ENCODE measurements around the gene BCL11A.
"Not testable (repeated sequence)": the region's sequence is repeated elsewhere in the genome, so short reads cannot be mapped to it uniquely, and the experiment has no call there.

BCL11A gene

DNA sequence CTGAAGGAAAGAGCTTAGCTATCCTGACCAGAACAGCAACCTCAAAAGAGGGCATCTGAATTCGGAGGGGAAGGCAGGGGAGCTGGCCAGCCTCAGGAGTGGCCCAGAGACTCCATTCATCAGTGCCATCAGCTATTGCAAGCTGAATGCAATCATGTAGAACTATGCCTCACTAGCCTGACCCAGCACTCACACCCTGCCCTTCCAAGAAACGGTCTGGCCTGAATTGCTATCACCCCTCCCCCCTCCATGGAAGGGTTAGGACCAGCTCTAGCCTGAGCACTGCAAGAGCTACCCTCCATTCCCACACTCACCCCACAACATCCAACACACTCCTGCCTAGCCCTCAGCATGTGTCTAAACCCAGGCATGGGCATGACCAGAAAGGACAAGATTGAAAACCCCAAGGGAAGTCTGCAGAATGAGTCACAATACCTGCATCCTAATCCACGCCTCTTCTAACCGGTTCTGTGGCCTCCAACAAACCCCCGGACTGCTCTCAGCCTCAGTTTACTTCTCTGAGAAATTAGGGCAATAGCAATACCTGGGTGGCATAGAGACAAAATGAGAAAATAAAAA is 120.3 kb downstream of the BCL11A start:
- no peak for DNase-seq (ENCODE audit: low read depth in 2 of 2)

DNA sequence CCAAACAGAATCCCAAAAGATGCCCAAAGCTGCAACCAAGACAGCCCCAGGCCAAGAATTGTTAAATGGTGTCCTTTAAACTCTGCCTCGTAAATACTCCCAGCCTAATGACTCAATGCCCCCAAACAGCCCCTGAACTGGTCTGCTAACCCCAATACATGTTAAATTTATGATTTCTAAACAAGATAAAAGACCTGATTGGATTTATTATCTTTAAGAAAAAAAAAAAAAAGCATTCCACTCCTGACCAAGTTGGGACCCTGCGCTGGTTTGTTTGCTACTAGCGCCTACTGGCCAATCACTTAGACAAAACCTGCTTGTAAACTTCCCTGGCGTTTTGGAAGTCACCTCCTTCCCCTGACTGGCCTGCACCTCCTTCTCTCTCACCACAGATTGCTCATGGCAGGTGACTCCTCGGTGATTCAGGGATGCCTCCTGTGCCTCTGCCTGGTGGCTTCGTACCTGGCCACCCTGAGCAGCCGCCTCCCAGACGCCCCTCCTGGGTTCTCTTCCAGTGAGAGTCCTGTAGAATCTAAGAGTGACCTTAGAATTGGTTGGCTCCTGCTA is 121.3 kb downstream of the BCL11A start:
- no peak for DNase-seq (ENCODE audit: low read depth in 2 of 2)

DNA sequence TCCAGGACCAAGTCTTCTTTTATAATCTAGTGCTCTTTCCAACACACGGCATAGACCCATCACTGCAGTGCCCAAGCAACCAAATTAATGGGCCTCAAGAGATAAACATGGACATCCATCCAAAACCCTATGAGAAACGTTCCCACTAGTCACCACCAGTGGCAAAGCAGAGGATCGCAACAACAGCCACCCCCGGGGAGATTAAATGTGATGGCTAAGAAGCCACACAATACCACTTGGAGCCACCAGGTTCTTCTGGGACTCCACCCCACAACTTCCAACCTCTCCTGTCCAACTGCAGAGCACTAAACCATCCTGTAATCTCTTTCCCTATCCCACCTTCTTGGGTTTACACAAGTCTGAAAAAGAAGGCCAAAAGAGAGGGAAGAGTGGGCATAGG is 123.8 kb downstream of the BCL11A start:
- no peak for DNase-seq (ENCODE audit: low read depth in 2 of 2)

DNA sequence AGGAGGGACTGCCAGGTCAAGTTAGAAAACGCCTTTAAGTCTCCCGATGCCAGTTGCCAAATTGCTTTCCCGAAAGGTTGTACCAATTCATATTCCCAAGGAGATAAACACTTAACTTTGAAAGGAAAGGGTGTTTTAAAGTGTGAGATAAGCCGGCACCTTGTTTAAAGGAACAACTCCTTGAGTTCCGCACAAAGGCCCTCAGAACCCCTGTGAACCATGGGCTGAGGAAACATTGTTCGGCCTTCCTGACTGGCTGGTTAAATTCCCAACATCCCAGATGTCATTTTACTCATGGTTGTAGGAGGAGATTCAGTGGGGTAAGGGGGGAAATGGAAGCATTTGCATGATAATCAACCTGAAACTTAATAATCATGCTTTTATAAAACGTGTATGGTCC is 126.6 kb downstream of the BCL11A start:
- no peak for DNase-seq (ENCODE audit: low read depth in 2 of 2)

DNA sequence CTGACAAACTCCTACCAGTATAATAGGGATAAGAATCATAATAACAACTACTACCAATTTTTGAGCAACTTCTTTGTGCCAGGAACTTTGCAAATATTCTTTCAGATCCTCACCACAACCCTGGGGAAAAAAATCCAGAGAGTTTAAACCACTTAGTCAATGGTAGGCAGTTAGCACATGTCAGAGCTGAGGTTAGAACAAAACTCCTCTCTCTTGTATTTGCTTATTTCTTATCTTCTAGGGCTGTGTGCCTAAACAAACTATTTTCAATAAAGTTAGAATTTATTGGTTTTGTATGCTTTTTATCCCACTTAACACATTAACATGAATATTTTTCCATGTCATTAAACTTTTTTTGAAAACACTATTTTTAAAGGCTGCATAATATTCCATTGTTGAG is 127.1 kb downstream of the BCL11A start:
- no peak for DNase-seq (ENCODE audit: low read depth in 2 of 2)

DNA sequence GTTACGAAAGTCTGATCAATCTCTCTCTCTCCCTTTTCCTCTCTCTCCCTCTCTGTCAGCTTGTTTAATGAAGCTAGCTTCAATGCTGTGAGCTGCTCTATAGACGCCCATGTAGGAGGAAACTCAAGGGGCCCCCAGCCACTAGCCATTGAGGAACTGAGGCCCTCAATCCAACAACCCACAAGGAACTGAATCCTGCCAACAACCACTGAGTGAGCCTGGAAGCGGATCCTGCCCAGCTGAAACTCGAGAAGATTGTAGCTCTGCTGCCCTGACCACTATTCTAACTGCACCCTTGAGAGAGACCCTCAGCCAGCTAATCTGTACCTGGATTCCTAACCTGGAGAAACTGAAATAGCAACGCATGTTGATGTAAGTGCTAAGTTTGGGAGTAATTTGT is 129.2 kb downstream of the BCL11A start:
- no peak for DNase-seq (ENCODE audit: low read depth in 2 of 2)

DNA sequence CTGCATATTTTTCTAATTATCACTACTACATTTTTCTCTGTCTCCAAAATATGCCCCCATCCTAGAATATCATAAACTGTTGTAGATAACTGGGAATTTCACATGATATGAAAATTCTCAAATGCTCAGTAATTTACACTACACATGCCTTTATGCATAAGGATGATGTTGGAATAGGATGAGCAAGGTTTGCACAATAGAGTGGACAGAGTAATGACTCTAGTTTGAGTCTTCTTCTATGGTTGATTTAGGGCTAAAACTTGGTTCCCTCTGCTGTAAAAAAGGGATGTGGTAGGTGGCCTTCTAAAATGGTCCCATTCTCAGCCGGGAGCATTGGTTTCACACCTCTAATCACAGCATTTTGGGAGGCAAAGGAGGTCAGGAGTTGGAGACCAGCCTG is 129.9 kb downstream of the BCL11A start:
- DNase-seq (ENCODE audit: low read depth in 2 of 2): no peak

DNA sequence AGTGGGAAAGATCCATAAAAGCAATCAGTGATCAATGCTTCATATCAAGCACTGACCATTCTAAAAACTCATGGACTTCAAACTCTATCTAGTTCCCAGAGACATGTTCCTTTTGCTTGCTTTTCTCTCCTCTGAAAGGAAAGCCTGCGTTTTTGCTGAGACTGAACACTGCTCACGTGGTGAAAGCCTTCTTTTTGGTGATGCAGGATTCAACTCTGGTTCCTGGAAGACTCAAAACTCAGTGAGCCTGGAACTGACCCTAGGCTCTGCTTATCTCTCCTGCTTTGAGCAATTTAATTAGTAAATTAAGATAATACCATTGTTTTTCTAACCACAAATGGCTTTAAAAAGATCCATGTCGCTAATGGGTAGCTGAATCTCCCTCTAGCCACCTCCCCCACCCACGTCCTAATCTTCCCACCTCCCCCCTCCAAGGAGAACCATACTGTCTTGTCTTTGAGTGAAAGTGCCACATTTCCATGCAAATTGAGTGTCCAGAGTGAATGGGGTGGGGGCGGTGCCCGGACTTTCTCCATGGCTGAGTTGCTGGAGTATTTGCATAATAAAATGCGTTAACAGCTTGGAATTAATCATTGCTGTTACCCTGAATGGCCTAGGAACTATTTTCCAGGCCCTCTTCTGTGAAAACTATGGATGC is 130.5 kb downstream of the BCL11A start:
- DNase-seq (ENCODE audit: low read depth in 2 of 2): no peak

DNA sequence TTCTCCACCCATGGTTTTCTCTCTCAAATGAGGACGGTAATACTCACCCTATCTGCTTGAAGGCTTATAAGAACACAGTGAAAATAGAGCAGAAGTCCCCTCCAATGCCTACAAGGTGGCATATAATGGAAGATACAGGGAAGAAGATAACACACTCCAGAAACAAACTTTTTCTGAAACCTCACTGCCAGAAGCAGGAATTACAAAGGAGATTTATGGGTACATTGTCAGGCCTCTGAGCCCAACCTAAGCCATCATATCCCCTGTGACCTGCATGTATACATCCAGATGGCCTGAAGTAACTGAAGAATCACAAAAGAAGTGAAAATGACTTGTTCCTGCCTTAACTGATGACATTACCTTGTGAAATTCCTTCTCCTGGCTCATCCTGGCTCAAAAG is 136.2 kb downstream of the BCL11A start:
- DNase-seq (ENCODE audit: low read depth in 2 of 2): not testable (repeated sequence)

DNA sequence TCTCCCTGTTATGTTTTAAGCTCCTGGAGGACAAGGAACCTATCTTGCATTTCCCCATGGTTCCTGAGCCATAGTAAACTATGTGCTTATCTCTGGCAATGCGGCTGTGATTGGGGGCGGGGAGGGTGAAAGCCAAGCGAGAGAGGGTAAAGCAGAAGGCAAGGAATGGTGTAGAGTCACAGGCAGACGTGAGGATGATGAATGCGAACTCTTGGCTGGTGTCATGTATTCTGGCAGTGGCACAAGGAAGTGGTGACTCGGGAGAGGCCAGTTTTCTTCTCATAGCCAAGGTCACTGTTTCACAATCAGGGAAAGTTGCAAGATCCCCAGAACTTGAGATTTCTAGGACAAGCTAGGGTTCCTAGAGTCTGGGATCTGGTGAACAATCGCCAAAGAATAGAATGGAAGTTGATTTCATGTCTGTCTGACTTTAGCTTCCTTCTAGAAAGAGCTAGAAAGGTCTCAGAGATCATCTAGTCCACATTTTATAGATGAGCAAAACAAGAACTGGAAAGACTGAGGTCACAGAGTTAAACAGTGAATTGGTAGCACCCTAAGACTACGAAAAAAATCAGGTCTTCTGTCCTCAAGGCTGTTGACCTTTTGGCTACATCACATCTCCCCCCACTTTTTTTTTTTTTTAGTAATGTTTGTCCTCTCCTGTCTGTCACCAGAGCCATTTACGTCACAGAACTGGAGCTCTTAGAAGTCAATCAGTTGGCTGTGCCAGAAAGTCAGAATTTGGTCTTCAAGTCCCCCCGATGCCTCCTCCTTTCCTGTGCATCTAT is 137.0 kb downstream of the BCL11A start:
- DNase-seq (ENCODE audit: low read depth in 2 of 2): no peak

DNA sequence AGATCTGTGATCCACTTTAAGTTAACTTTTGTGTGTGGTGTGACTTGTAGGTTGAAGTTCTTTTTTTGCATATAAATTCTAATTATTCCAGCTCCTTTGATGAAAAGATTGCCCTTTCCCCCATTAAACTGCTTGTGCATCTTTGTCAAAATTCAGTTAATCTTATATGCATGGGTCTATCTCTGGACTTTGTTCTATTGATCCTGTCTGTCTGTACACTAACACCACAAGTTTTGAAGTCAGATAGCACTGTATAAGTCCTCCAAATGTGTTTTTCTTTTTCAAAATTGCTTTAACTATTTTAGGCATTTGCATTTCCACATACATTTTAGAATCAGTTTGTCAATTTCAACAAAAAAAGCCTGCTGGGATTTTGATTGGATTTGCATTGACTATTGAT is 137.6 kb downstream of the BCL11A start:
- DNase-seq (ENCODE audit: low read depth in 2 of 2): no peak

DNA sequence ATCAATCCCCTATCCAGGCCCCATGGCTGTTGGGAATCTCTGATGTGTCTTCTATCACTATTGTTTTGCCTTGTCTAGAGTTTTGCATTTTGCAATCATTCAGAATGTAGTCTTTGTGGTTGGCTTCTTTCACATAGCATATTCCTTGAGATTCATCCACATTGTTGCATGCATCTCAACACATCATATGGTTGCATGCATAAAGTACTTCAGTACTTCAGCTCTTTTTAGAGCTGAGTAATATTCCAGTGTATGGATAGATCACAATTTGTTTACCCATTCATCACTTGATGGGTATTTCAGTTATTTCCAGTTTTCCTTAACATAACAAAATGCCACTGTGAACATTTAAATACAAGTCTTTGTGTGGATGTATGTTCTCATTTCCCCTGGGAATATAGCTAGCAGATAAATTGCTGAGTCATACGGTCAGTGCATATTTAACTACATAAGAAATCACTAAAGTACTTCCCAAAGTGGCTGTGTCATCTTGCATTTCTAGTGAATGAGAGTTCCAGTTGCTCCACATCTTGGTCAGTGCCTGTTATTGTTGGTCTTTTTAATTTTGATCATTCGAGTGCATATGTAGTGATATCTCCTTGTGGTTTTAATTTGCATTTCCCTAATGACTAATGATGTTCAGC is 138.8 kb downstream of the BCL11A start:
- DNase-seq (ENCODE audit: low read depth in 2 of 2): no peak

DNA sequence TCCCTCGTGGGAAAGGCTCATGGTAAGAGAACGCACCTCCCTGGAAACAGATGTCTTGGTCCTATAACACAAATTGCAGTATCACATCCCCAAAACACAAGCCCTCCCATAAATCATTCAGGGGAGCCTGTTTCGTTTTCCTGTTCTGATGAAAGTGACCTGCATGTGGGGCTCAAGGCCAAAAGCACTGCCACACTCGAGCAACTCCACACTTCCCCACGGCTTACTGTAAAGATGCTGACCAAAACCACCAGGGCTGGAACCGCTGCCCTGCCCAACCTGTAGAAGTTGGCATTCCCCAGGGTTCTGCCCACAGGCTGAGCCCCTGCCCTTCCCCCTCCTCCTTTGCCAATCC is 139.7 kb downstream of the BCL11A start:
- DNase-seq (ENCODE audit: low read depth in 2 of 2): no peak

DNA sequence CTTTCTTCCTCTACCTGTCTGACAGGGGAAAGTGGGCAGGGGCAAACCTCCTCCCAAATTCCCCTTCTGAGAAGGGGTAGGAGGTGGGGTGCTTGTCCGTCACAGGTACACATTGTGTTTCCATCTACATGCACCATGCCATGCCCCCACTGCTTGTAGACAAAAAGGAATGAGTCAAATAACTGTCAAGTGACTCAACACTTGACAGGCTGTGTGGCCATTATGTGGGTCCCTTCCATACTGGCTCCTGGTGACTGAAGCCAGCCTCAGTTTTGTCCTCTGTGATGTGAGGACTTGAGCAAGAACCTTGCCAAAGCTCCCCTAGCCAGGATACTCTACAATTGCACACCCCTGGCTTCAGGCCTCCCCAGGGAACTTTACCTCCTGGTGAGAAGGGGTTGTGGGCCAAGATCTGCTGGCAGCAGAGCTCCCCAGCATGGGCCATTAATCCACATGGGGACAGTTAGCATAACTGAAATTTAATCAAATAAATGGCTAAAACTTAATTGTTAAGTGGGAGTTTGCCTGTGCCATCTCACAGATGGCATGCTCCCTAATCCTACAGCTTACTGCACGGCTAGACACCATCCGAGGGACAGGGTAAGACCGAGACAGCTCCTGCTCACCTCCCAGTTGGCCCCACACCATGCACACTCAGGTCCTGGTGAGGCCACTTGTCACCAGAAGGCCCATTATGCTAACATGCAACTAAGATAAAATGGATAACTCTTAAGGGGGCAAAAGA is 140.2 kb downstream of the BCL11A start:
- DNase-seq (ENCODE audit: low read depth in 2 of 2): no peak

DNA sequence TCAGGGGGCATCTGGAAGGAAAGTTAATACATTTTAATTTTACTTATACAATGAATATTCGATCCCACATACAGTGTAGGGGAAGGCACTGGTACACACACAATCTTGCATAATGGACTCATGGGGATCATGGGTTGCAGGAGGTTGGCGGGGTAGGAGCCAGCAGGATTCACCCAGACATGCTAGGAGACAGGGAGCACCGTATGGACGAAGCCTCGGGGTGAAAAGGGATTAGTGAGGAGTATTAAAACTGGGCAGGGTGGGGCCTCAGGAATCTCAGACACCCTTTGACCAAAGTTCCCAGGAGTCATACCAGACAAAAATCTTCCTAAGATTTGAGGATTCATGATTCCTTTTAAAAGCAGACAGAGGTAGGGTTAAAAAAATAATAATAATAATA is 140.8 kb downstream of the BCL11A start:
- DNase-seq (ENCODE audit: low read depth in 2 of 2): no peak

DNA sequence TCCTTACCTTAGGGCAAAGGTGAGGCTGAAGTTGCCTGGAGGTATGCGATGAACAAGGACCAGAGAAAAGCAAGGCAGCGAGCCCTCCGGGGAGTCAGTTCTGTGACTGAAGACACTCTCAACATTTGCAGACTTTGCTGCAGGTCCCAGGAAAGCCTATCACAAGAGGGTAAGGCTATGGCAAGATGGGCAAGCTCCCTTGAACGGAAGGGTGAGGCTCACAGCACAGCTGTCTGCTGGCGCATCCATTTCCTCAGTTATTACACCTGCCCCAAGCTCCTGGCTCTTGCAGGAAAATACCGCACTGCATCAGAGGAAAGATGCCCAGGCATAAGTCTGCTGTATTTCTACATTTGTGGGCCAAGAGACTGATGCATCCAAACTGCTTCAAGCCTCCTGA is 141.4 kb downstream of the BCL11A start:
- DNase-seq (ENCODE audit: low read depth in 2 of 2): no peak

DNA sequence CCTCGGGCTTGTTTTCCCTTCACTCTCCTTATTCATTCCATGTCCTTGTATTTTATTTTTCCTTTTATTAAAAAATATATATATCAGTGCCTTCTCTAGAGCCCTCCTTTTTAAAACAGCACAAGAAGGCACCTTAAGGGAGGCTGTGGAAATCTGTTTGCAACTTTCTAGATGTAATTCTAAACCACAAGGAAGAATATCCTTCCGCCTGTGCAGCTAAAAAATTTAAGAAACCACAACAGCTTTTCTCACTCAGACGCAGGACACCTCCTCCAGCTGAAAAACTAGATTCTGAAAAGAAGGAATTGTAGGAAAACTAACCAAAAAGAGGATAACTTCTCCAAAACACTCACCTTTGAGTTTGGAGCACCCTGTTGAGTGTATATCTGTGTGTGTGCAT is 142.2 kb downstream of the BCL11A start:
- DNase-seq (ENCODE audit: low read depth in 2 of 2): no peak

DNA sequence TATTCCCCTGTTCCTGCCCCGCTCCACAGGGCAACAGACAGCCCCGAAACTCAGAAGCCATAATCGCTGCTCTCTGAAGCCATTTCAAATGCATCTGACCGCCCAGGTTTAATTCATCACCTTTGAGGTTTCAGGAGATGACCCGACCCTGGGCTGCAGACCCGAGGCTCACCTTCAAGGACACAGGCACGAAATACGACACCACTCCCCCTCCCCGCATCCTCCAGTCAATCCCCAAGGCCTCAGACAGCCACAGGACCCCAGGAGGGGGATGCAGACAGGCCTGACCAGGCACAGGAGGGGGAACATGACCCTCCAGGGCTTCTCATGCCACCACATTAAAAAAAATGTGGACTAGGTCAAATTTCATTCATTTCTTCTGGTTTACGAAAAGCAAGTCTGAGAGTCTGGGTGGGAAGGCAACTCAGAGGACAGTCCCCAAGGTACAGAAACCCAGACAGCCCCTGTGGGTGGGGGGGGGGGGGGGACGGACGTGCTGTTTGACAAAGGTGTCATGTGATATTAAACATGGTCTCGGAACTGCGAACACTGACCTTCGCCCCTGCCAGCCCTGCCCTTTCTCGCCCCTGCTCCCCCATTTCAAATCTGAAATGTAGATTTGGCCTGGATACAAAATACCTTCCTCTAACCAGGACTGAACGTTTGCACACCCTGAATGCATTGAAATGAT is 142.9 kb downstream of the BCL11A start:
- DNase-seq (ENCODE audit: low read depth in 2 of 2): no peak

DNA sequence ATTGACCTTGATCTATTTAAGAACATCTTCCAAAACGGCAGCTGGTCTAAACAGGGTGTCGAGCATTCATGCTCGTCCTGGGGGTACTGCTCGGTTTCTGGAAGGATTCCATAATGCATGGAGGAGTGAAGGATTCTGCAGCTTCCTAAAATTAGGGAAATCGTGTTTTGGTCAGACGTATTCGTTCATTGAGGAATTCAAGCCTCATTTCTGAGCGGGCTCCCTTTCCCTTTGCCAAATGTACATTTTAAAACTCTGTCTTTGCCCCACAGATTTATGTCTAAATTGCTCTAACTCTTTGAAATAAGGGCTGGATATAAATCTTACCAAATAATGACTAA is 144.0 kb downstream of the BCL11A start:
- DNase-seq (ENCODE audit: low read depth in 2 of 2): no peak

DNA sequence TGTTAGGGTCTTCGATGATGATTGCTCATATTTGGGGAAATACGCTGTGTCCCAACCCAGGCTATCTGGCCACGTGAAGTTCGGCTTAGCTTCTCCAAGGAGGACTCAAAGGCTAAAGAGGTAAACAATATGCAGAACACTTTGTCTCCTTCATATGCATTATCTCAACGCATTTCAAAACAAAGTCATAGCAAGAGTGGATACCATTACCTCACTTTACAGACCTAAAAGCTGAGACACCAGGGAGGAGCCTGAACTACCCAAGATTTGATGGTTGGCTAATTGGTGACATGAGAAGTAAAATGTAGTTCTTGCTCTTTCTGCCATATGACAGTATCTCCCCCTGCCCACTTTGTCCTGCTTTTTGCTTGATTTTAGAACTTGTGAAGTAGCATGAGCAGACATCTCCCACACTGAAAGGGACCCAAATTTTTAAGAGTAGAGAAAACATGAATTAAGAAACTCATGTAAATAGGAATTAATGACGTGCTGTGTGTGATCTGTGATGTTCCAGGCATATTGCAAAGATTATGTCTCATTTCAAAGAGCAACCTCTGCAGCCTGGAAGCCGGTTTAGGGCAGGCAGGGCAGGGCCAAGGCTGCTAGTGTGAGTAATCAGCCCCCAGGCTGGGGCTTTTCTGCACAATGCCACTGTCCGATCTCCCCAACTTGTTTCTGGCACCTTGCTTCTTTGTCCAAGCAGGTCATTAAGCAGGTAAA is 144.5 kb downstream of the BCL11A start:
- no peak for DNase-seq (ENCODE audit: low read depth in 2 of 2)

DNA sequence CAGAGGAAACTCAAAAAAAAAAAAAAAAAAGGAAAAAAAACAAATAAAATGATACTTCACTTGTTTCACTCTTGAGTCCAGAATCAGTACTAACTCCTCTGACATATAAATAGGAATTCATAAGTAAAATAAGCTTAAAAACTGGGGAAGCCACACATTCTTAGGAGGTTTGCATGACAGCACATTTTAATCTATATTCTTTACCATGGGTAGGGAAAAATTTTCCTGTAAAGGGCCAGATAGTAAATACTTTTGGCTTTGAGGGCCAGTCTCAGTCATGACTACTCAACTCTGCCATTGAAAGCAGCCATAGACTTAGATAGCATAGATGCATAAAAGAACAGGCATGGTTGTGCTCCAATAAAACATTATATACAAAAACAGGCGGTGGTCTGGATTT is 145.2 kb downstream of the BCL11A start:
- DNase-seq (ENCODE audit: low read depth in 2 of 2): no peak

Measured in stimulated activated CD8-positive, alpha-beta memory T cell treated with anti-CD3 and anti-CD28 coated beads, Interleukin-2, amount 100 ng/mL, for 1 hour (primary cell).